Measurements from ENCODE around the gene CEACAM6. TPM values are rescaled to one million over a fixed set of nuclear protein-coding genes. Genes with fewer than 3 reads are reported as not detected.

CEACAM6 gene
- total RNA-seq, 1 experiment from 2014 or later: 0.21 TPM

GRCh38 chr19:41784743-41785142 is 29.4 kb downstream of the CEACAM6 start:
- peaks cover 2% of the 10 kb centered on the region; the same call in 1 of the 2 replicates for H3K27me3 ChIP-seq (ENCODE audit: control insufficient read depth, insufficient read depth, low read length)
- H3K4me3 ChIP-seq (ENCODE audit: low read depth in 2 of 2, low read length in 2 of 2): no peak overlapping the region
- ChIA-PET CTCF (interaction anchor here (0.8 kb wide), 1 partner anchor 32 kb away, joined by 7 read pairs; no protein-coding TSS in a partner anchor), POLR2A (no interaction called here)
- no peak overlapping the region for H3K27ac ChIP-seq (ENCODE audit: low read length)
- ATAC-seq (no peak), DNase-seq (ENCODE audit: low read depth, low spot score) (no peak)
- in situ Hi-C loops (cut with HindIII; ENCODE audit: low pct_unique_long_range_greater_than_20kb, low sequenced_read_pairs): no loop called here
- no peak for TF ChIP-seq CTCF (IDR thresholded peaks at IDR 0.05)
- no peak for TF ChIP-seq REST (IDR thresholded peaks at IDR 0.05; ENCODE audit: insufficient read depth in 1 of 2, low read depth in 2 of 2, low read length in 1 of 2)
- TF ChIP-seq SIN3A (IDR thresholded peaks at IDR 0.05; ENCODE audit: borderline replicate concordance, insufficient read depth, low read depth, low read length): no peak
- TF ChIP-seq POLR2AphosphoS5 (IDR thresholded peaks at IDR 0.05; ENCODE audit: low read depth, low read length): no peak
- TF ChIP-seq TCF7L2 (IDR thresholded peaks at IDR 0.05; ENCODE audit: low read depth, low read length): no peak
- intact Hi-C loops (cut with micrococcal nuclease; ENCODE audit: unreplicated experiment): loop anchor here (5.0 kb wide), 1 partner anchor 32 kb away; no protein-coding TSS in a partner anchor
- BruUV-seq (replicated peaks): no TSS peak
- no peaks in the 10 kb centered on the region for H3K9me3 ChIP-seq (ENCODE audit: control insufficient read depth, insufficient read depth, low read depth, low read length)
- 0 out of 2 replicates have a peak, but pooled peaks cover 3% of the 10 kb centered on the region for H3K4me1 ChIP-seq (ENCODE audit: control insufficient read depth, insufficient read depth, low read length)
- H3K36me3 ChIP-seq (ENCODE audit: control insufficient read depth, insufficient read depth, low read length): no peaks in the 10 kb centered on the region

- TF ChIP-seq SIN3A (IDR thresholded peaks at IDR 0.05; ENCODE audit: borderline replicate concordance, insufficient read depth, low read depth, low read length) (no peak), POLR2AphosphoS5 (IDR thresholded peaks at IDR 0.05; ENCODE audit: low read depth, low read length) (no peak), CTCF (IDR thresholded peaks at IDR 0.05) (peak; percentile 88)
- H3K36me3 ChIP-seq (ENCODE audit: control insufficient read depth, insufficient read depth, low read length): no peaks in the 10 kb centered on the region
- BruUV-seq (replicated peaks): no TSS peak
- no peaks in the 10 kb centered on the region for H3K9me3 ChIP-seq (ENCODE audit: control insufficient read depth, insufficient read depth, low read depth, low read length)
- 0 out of 2 replicates have a peak, but pooled peaks cover 3% of the 10 kb centered on the region for H3K4me1 ChIP-seq (ENCODE audit: control insufficient read depth, insufficient read depth, low read length)
- no peak overlapping the region for H3K27ac ChIP-seq (ENCODE audit: low read length)
- ChIA-PET POLR2A (no interaction called here), CTCF (interaction anchor here (0.6 to 0.8 kb wide), 3 partner anchors 31 to 1225 kb away, joined by 4 to 7 read pairs (median 4); no protein-coding TSS in a partner anchor)
- in situ Hi-C loops (cut with HindIII; ENCODE audit: low pct_unique_long_range_greater_than_20kb, low sequenced_read_pairs) (no loop called here), intact Hi-C loops (cut with micrococcal nuclease; ENCODE audit: unreplicated experiment) (loop anchor here (5.0 kb wide), 1 partner anchor 33 kb away; no protein-coding TSS in a partner anchor)
- H3K27me3 ChIP-seq (ENCODE audit: control insufficient read depth, insufficient read depth, low read length): peaks cover 2% of the 10 kb centered on the region; the same call in 1 of the 2 replicates
- no peak overlapping the region for H3K4me3 ChIP-seq (ENCODE audit: low read depth in 2 of 2, low read length in 2 of 2)
- no peak for DNase-seq (ENCODE audit: low read depth, low spot score)
- peak; percentile 93 for ATAC-seq
These were observed 30.3 kb downstream of the CEACAM6 start for GRCh38 chr19:41785653-41786052.
